ENCODE results near the gene TCF4.

TCF4 gene

GRCh38 chr18:55321265-55322177, 266.5 kb downstream of the TCF4 start:
- DNase-seq (ENCODE audit: low spot score): peak; percentile 85

DNA sequence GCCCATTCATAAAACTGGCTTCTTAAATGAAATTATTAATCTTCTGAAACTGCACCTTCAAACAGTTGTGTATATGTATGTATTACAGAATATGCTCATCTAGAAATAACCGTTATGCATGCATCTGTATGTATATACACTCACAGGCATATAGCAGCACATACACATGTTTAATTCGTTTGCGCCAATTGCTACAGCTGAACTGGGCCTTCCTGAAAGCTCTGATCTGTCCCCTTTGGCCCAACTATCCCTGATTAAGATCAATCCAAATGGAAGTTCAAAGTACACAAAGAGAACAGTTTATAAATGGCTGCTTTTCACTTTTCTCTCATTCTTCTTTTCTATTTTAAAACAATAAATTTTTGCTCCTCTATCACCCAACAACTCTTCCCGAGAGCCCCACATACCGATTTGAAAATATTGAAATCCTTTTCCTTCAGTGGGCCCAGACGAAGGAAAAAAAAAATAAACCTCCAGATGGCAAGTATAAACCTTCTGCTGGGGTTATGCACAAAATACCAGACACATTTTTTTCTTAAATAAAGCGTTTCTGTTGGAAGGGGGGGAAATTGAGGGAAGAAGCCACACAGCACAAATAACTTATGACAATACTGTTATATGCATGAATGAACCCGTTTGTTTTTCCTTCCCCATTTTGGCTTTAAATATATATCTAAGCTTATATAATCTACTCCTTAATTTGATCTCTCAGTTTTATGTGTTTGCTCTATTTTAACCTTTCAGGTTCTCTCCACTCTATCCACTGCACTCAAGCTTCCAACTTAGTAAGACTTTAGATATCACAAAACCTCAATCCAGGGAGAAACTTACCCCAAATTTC, 267.3 kb downstream of the TCF4 start:
- DNase-seq (ENCODE audit: low spot score): no peak

- no peak for DNase-seq (ENCODE audit: low spot score)
Measured at GRCh38 chr18:55319459-55320193, 268.4 kb downstream of the TCF4 start.

- no peak for DNase-seq (ENCODE audit: low spot score)
Measured at GRCh38 chr18:55318951-55319441, 269.0 kb downstream of the TCF4 start.

- no peak for DNase-seq (ENCODE audit: low spot score)
Measured at GRCh38 chr18:55317864-55318263, 270.1 kb downstream of the TCF4 start.

- no peak for DNase-seq (ENCODE audit: low spot score)
Measured at GRCh38 chr18:55317324-55317723, 270.7 kb downstream of the TCF4 start.

DNA sequence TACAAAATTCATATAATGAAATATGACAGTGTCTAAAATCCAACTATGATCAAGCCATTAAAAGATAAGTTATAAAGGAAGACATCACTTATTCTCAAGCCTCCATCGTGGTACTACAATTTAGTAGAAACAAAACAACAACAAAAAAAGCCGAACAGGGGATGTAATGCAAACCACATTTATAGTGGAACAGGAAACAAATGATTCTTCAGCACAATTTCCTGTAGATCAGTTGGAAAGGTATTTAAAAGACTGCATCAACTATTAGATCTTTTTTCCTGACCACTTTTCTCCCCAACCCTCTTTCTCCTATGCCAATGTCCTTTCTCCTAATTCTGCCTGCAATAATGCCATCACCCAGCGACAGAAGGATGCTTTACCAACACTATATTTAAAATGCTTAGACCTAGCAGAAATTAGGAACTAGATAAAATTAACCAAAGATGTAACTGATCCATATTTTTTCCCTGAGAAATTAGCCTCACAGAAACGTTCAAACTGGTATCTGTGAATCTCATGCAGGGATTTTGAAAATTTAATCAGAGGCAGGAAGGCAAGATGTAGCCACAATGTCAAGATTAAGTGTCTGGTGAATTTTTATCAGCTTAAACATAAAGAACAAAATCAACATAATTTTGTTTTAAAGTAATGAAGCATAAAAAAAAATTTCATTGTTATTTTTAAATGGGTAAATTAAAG, 271.4 kb downstream of the TCF4 start:
- DNase-seq (ENCODE audit: low spot score): no peak

DNA sequence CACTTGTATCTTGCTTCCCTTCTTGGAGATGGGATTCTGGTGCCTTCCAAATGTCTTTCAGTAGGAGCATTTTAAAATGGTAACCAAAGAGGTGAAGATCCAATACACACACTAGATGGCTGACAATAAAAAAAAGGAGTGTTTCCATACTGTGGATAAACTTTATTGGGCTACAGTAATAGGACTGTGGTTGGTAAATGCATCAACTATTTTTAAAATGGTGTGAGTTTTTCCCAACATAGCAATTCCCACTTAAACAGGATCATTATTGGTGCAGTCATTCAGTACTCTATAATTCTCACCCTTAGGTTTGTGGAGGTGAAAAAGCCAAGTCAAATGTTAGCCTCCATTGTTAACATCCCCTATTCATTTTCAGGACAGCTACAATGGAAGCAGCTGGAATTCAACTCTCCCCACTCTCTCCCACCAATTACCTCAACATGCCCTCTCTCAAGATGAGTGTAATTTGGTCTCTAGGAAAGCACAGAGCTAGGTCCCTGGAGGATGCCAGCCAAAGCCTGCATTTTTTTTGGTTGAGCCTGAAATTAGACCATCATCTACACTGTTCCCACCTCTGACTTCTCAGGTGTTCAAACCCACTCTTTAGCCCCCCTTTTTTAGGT, 273.3 kb downstream of the TCF4 start:
- DNase-seq (ENCODE audit: low spot score): no peak

DNA sequence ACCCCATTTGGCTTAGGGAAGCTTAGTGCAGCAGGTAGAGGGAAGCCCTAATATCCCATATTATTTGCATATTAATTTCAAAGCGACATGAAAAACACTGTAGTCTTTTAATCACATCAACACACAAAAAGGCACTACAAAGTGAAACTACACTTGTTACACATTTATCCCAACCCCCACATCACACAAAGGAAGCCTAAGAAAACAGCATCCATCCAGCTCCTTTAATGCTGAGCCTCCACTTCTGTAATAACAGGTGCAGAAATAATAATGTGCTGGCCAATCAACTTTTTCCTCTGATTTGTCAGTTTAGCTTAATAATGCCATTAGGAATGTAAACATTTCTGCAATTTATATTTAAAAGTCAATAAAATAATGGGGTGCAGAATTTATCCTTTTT, 274.0 kb downstream of the TCF4 start:
- no peak for DNase-seq (ENCODE audit: low spot score)

DNA sequence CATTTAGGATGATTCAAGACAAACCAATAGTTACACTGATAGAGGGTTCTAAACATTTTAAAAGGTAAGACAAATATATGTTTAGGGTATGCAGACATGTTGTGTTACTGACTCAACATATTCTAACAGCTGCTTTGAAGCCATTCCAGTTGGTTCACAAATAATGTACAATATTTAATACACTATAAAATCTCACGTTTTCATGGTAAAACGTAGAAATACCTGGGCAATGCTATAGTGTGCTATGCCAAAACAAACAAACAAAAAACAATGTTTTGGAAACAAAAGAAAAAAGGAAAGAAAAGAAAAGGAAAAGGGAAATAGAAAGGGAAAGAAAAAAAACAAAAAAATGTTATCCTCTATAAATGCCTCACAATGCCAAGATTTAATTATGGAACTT, 277.1 kb downstream of the TCF4 start:
- no peak for DNase-seq (ENCODE audit: low spot score)

DNA sequence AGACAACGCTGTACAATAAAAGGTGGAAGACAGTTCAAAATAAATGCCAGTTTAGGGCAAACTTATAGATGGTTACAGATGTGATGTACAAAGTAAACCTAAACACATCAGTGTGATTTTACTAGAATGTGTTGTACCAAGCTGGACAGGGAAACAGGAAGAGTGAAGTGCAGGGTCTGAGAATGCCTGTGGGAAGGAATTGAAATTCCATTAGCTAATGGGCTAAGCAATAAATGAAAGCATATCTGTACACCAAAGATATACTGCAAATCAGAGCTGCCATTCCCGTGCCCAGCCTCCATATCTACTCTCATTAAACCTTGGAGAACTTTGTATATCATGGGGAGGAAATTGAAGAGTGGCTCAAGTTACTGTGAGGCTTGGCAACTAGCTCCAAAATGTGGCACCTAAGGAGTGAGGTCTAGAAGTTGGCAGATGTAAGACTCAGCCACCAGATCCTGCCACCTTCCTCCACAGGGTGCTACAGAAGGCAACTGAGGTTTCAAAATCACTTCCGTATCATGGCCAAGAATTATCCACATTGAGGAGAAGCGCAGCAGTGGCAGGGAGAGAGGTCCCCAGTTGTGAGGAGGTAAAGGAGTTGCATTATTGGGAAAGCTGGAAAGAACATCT, 277.8 kb downstream of the TCF4 start:
- DNase-seq (ENCODE audit: low spot score): no peak

DNA sequence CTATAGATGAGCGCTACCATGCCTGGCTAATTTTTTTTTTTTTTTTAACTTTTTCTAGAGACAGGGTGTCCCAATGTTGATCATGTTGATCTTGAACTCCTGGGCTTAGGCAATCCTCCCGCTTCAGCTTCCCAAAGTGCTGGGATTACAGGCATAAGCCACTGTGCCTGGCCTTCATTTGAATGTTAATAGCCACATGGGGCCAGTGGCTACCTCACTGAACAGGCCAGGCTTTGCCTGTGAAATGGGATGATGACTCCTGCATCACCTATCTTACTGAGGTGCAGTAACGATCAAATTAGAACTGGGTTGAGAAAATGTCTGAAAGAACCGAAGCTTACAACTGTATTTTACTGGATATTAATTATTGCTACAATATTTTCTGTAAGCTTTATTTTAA, 278.7 kb downstream of the TCF4 start:
- DNase-seq (ENCODE audit: low spot score): no peak

- DNase-seq (ENCODE audit: low spot score): no peak
Measured at GRCh38 chr18:55307505-55307904, 280.5 kb downstream of the TCF4 start.

- DNase-seq (ENCODE audit: low spot score): no peak
Measured at GRCh38 chr18:55306359-55307024, 281.5 kb downstream of the TCF4 start.

DNA sequence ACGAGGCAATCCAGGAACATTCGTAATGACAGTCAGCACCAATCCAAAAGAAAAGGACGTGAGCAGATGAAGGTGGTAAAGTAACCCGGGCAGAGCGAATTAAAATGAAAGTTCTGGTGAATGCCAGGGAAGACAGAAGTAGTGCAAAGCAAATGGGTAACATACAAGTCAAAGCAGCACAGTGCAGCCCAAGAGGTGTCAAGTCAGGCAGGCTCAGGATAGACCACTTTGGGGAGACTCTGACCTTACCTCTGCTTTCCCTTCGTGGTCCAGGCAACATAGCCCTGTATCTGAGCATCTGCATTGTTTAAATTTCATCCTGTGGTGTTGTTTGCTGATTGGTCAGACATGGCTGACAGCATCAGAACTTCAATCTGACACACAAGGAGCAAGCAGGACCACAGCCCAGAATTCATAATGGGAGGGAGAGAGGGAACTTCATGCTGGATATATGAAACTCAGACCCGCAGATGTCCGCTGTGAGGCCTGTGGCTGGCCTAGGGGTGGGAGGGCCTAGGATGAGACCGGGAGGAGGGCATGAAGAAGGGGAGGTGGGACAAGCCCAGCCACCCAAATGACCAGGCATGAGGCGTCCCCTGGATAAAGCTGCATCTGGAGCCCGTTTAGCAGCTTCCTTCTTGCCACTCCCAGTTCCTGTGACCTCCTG, 285.7 kb downstream of the TCF4 start:
- DNase-seq (ENCODE audit: low spot score): no peak

DNA sequence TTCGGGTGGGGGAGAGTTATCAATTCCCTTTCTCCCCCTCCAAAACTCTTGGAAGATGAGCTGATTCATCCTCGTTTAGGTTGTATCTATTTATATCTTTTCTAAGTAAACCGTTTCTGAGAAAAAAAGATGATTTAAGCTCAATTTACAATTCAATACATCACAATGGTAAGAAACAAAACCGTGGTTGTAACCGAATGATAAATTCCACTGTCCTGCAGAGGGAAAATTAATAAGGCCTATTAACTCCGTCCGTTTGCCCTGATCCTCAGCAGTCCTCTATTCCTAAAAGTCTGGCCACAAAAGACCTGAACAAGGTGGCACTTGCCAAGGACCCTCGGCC, 286.2 kb downstream of the TCF4 start:
- DNase-seq (ENCODE audit: low spot score): no peak

- DNase-seq (ENCODE audit: low spot score): no peak
Measured at GRCh38 chr18:55300936-55301531, 287.0 kb downstream of the TCF4 start.

GRCh38 chr18:55300421-55300935, 287.5 kb downstream of the TCF4 start:
- DNase-seq (ENCODE audit: low spot score): no peak

- DNase-seq (ENCODE audit: low spot score): no peak
Measured at GRCh38 chr18:55296778-55297177, 291.2 kb downstream of the TCF4 start.

All from ecto neural progenitor cell (in vitro differentiated cells).